ENCODE results near the gene CASP6. TPM values are rescaled to one million over a fixed set of nuclear protein-coding genes. Genes with fewer than 3 reads are reported as not detected.

CASP6 gene
- total RNA-seq, 4 donors from 2014 or later, result 17.0 to 121 (median 43.7) TPM

DNA sequence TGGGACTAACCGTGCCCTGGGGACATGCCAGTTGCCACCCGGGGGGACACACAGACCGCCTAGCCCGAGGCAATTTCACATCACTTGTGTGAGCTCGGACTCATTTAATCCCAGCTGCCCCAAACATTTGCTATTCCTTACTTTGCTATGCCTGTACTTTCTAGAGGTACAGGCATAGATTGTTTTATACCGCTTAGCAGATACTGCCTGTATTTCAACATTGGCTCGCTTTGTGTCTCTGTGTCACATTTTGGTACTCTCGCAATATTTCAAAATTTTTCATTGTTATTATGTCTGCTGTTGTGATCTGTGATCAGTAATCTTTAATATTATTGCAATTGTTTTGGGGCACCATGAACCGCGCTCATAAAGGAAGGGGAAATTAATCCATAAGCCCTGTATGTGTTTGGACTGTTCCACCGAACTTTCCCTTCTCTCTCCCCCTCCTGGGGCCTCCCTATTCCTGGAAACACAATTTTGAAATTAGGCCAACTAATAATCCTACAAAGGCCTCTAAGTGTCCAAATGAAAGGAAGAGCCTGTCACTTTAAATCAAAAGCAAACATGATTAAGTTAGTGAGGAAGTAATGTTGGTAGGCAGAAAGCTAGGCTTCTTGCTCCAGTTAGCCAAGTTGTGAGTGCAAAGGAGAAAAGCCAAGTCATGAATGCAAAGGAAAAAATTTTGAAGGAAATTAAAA is 568 bp upstream of the CASP6 start:
- H3K27ac ChIP-seq, result peak overlapping the region; percentile 76 to 87
- H3K4me3 ChIP-seq, result peak overlapping the region; percentile 68 to 81
- no peak for DNase-seq
- peaks cover 0 to 6% of the 10 kb centered on the region in 2 donors for H3K4me1 ChIP-seq
- no peaks in the 10 kb centered on the region for H3K36me3 ChIP-seq
- intact Hi-C loops (cut with DNase I; ENCODE audit: low total_unique reads), result loop anchor here (10.0 kb wide), 1 partner anchor 269 kb away; the partner anchor contains the start of gene SEC24B
- no peak for TF ChIP-seq POLR2A (IDR thresholded peaks at IDR 0.05)
- TF ChIP-seq, protein P1, sequence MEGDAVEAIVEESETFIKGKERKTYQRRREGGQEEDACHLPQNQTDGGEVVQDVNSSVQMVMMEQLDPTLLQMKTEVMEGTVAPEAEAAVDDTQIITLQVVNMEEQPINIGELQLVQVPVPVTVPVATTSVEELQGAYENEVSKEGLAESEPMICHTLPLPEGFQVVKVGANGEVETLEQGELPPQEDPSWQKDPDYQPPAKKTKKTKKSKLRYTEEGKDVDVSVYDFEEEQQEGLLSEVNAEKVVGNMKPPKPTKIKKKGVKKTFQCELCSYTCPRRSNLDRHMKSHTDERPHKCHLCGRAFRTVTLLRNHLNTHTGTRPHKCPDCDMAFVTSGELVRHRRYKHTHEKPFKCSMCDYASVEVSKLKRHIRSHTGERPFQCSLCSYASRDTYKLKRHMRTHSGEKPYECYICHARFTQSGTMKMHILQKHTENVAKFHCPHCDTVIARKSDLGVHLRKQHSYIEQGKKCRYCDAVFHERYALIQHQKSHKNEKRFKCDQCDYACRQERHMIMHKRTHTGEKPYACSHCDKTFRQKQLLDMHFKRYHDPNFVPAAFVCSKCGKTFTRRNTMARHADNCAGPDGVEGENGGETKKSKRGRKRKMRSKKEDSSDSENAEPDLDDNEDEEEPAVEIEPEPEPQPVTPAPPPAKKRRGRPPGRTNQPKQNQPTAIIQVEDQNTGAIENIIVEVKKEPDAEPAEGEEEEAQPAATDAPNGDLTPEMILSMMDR (IDR thresholded peaks at IDR 0.05), result no peak
- no peaks in the 10 kb centered on the region for H3K9me3 ChIP-seq
- no peaks in the 10 kb centered on the region for H3K27me3 ChIP-seq

GRCh38 chr4:109701566-109702410 is 1.5 kb downstream of the CASP6 start:
- H3K9me3 ChIP-seq, result no peaks in the 10 kb centered on the region
- peak overlapping the region; percentile 68 to 81 for H3K4me3 ChIP-seq
- H3K4me1 ChIP-seq, result peaks cover 0 to 6% of the 10 kb centered on the region in 2 donors
- H3K27me3 ChIP-seq, result no peaks in the 10 kb centered on the region
- no peak for TF ChIP-seq POLR2A (IDR thresholded peaks at IDR 0.05)
- TF ChIP-seq, protein P1 (IDR thresholded peaks at IDR 0.05), result no peak
- no peak for DNase-seq
- peak overlapping the region in 1 of 2 donors; percentile 87 for H3K27ac ChIP-seq
- H3K36me3 ChIP-seq, result no peaks in the 10 kb centered on the region
- intact Hi-C loops (cut with DNase I; ENCODE audit: low total_unique reads), result loop anchor here (10.0 kb wide), 1 partner anchor 267 kb away; the partner anchor contains the start of gene SEC24B

GRCh38 chr4:109699553-109700225 is 3.6 kb downstream of the CASP6 start:
- Histone ChIP-seq H3K9me3 (no peaks in the 10 kb centered on the region), H3K4me3 (no peak overlapping the region), H3K4me1 (peaks cover 0 to 6% of the 10 kb centered on the region in 2 donors), H3K27me3 (no peaks in the 10 kb centered on the region), H3K27ac (no peak overlapping the region), H3K36me3 (no peaks in the 10 kb centered on the region)
- TF ChIP-seq, protein P1 (IDR thresholded peaks at IDR 0.05), result no peak
- TF ChIP-seq POLR2A (IDR thresholded peaks at IDR 0.05), result no peak
- DNase-seq, result no peak
- intact Hi-C loops (cut with DNase I; ENCODE audit: low total_unique reads), result loop anchor here (10.0 kb wide), 1 partner anchor 265 kb away; the partner anchor contains the start of gene SEC24B

GRCh38 chr4:109698656-109699055 is 4.6 kb downstream of the CASP6 start:
- Histone ChIP-seq H3K27me3 (no peaks in the 10 kb centered on the region), H3K9me3 (no peaks in the 10 kb centered on the region), H3K4me3 (no peak overlapping the region), H3K36me3 (no peaks in the 10 kb centered on the region), H3K27ac (no peak overlapping the region), H3K4me1 (peaks cover 0 to 6% of the 10 kb centered on the region in 2 donors)
- TF ChIP-seq POLR2A (IDR thresholded peaks at IDR 0.05), result no peak
- TF ChIP-seq, protein P1 (IDR thresholded peaks at IDR 0.05), result no peak
- intact Hi-C loops (cut with DNase I; ENCODE audit: low total_unique reads), result no loop called here
- no peak for DNase-seq

All from uterus (tissue), 4 donors.